Activated CD4-positive, alpha-beta T cell treated with anti-CD3 and anti-CD28 coated beads, Interleukin-2, amount 10 ng/mL, durations not matched to agents 24 days and 14 days (primary cell): ENCODE data around the gene MRPS35. TPM values are rescaled to one million over a fixed set of nuclear protein-coding genes. Genes with fewer than 3 reads are reported as not detected.

Experiments
- DNase-seq: peaks from one replicate; pipeline ENCODE4 v3.0.0; 2022
- H3K27ac Mint-ChIP-seq: one replicate; pipeline ENCODE4 v1.8.0; 2022; ENCODE audit warnings: mild to moderate bottlenecking, mixed read lengths
- H3K27me3 Mint-ChIP-seq: one replicate; pipeline ENCODE4 v1.8.0; 2022; ENCODE audit warnings: mixed read lengths
- H3K36me3 Mint-ChIP-seq: one replicate; pipeline ENCODE4 v1.8.0; 2022; ENCODE audit warnings: low read depth, mild to moderate bottlenecking, mixed read lengths
- H3K4me1 Mint-ChIP-seq: one replicate; pipeline ENCODE4 v1.8.0; 2021; ENCODE audit warnings: mixed read lengths
- H3K4me3 Mint-ChIP-seq: one replicate; pipeline ENCODE4 v1.8.0; 2022; ENCODE audit warnings: mild to moderate bottlenecking, moderate library complexity, mixed read lengths
- H3K9me3 Mint-ChIP-seq: one replicate; pipeline ENCODE4 v1.8.0; 2021; ENCODE audit warnings: mixed read lengths
- intact Hi-C: fragments of 100-400 bp; cut with micrococcal nuclease; formaldehyde crosslinking; loops from one replicate; pipeline ENCODE4 v1.15.1; 2023
- total RNA-seq: library from RNA; stranded (reverse); gene quantifications from 2 replicates; pipeline ENCODE4 v1.2.3, GENCODE V29; 2022

MRPS35 gene
- total RNA-seq, 1 donor from 2014 or later, result 58.1 TPM

DNA sequence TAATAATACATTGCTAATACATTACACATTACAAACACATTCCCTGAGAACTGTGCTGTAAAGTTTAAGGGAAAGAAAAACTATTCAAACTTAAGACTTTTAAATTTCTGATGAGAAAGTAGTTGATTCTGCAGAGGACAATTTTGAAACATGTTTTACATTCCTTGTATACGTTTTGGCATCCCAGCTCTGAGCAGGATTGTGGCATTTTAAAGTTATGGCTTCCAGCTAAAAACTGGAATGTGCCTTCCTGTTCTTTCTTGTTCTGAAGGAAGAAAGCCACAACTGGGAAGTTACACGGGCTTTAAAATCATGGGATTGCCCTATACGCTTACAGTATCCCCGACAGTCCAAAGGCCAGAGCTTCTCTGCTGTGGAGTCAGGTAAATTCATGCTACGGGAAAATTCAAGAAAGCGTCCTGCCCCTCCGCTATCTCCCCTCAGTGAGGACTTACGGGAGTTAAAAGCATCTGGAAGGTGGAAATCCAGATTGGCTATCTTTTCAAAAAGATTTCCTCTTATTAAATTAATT lies 58.6 kb downstream of the MRPS35 start:
- Mint-ChIP-seq H3K27ac (no peak overlapping the region), H3K27me3 (peaks cover 8% of the 10 kb centered on the region), H3K4me3 (no peak overlapping the region), H3K36me3 (no peaks in the 10 kb centered on the region), H3K9me3 (no peaks in the 10 kb centered on the region), H3K4me1 (peaks cover 6% of the 10 kb centered on the region)
- no peak for DNase-seq
- intact Hi-C loops, result no loop called here

DNA sequence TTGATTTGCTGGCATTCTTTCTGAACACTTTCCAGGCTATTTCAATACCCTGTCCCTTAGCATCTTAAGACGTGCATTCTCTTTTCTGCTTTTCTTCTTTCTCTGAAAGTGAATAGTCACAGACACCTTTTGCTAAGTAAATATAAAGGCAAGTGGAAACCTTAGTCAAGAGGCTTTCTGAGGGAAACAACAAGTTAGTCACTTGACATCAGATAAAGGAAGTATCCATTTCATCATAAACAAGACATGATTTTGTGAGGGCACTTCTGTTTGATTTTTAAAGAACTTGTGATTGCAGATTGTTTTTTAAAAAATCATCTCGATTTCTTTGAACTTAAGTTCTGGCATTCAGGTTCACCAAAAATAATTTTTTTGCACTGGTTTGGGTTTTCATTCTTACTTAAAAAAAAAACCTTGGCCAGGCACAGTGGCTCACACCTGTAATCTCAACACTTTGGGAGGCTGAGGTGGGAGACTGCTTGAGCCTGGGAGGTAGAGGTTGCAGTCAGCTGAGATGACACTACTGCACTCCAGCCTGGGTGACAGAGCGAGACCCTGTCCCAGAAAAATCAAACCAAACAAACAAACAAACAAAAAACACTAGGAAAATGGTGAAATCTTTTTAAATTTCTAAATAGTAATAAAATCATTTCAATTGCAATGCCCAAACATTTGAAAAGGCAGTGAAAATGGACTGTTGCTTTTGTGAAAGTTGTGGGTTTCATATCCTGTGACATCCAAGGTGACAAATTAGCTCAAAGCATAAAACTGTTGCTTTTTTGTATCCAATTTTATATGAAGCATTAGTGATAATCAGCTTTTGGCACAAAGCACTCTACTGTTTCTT lies 61.1 kb downstream of the MRPS35 start:
- no peak for DNase-seq
- Mint-ChIP-seq H3K36me3 (no peaks in the 10 kb centered on the region), H3K4me1 (peaks cover 4% of the 10 kb centered on the region), H3K27me3 (peaks cover 8% of the 10 kb centered on the region), H3K9me3 (no peaks in the 10 kb centered on the region), H3K27ac (no peak overlapping the region), H3K4me3 (no peak overlapping the region)
- intact Hi-C loops, result no loop called here

DNA sequence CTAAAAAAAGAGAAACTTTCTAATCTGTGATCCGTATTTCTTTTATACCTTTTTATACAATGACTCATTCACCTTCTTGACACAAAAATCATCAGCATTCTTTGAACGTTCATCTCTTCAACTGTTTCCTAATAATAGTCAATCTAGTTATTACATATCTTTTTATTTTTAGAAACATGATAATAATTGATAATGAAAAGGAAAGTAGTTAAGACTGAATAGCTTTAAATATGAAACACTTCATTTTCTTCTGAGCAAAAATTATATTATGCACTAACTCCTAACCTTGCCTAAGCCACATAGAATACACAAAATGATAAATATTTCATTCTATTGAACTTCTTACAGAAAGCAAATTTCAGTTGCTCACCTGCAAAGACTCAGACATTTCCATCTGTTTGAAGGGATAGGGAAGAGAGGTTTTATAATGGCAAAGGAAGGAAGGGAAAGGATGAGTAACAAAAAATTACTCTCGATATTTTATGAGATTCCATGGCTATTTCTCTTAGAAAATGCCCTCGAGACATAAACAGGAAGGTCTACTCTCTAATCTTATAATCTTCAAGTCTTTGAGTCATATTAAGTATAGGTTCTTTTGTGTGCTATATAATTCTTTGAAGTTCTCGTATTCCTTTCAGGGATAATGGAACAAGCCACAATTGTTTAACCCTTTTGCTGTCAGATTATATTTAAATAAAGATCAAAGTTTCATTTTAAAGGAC lies 61.9 kb downstream of the MRPS35 start:
- H3K9me3 Mint-ChIP-seq, result no peaks in the 10 kb centered on the region
- intact Hi-C loops, result no loop called here

DNA sequence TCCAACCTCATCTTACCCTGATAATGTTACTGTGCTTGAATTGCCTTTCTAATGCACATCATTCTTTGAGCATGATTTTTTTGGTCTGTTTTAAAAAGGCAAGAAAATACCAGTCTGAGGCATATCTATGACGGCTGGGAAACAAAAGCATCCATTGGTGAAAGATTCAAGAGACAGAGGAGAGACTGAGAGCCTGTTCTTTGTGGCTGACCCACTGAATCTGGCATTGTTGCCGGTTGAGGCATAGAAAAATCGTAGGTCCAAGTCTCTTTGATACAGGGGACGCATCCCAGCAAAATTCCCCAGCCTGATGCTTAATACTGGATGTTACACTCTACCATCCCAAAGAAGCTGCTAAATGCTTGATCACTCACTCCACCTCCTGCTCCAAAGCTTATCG lies 66.5 kb downstream of the MRPS35 start:
- Mint-ChIP-seq H3K27me3 (peaks cover 23% of the 10 kb centered on the region), H3K9me3 (no peaks in the 10 kb centered on the region), H3K4me3 (no peak overlapping the region), H3K36me3 (peaks cover 9% of the 10 kb centered on the region), H3K4me1 (peaks cover 20% of the 10 kb centered on the region), H3K27ac (no peak overlapping the region)
- intact Hi-C loops, result loop anchor here (5.0 kb wide), 1 partner anchor 45 kb away; no protein-coding TSS in a partner anchor
- no peak for DNase-seq

More for the DNA sequence above, 61.9 kb downstream of the MRPS35 start:
- Mint-ChIP-seq H3K4me1 (peaks cover 4% of the 10 kb centered on the region), H3K27ac (no peak overlapping the region), H3K27me3 (peaks cover 14% of the 10 kb centered on the region), H3K4me3 (no peak overlapping the region), H3K36me3 (no peaks in the 10 kb centered on the region)
- DNase-seq, result no peak

DNA sequence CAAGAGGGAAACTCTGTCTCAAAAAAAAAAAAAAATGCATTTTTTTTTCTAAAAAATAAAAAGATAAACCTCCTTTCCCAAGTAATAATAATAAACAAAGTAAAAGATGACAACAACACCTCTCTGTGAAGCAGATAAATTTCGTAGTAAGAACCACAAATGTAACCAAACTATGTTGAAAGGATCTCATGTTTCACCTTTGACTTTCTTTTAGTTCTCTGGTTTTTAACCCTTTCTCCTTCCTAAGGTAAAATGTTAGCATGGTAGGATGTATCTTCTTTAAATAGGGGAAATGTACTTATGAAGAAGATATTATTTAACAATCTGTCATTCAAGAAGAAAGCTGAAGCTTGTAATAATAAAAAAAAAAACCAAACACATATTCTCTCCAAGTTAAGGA lies 67.6 kb downstream of the MRPS35 start:
- H3K9me3 Mint-ChIP-seq, result no peaks in the 10 kb centered on the region
- DNase-seq, result no peak
- H3K27ac Mint-ChIP-seq, result no peak overlapping the region
- H3K27me3 Mint-ChIP-seq, result peaks cover 23% of the 10 kb centered on the region
- intact Hi-C loops, result loop anchor here (2.0 to 5.0 kb wide), 2 partner anchors 13 to 46 kb away; no protein-coding TSS in a partner anchor
- H3K4me1 Mint-ChIP-seq, result peaks cover 25% of the 10 kb centered on the region
- peaks cover 16% of the 10 kb centered on the region for H3K36me3 Mint-ChIP-seq
- H3K4me3 Mint-ChIP-seq, result peak overlapping the region; percentile 43

DNA sequence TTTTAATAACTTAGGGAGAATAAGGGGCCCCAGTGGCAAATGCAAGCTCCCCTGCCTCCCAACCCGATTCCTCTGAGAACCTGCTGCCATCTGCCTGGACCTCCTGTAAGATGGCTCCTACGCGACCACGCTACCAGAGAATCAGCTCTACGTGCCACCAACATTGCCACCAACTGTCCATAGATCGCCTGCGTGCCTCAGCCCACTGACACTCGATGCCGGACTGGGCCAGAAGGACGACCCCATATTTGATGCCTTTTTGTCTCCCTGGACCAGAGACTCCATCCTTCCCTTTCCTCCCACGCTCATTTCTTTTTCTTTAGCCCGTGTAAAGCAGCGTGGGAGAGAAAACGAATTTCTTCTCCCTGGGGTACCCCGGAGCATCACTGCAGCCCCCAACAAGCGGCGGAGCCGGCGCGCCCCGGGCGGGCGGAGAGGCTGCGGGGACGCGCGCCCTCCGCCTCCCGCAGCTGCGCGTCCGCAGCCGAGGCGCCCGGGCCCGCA lies 68.8 kb downstream of the MRPS35 start:
- no peaks in the 10 kb centered on the region for H3K9me3 Mint-ChIP-seq
- no peak for DNase-seq
- H3K27ac Mint-ChIP-seq, result peak overlapping the region; percentile 61
- H3K27me3 Mint-ChIP-seq, result peaks cover 20% of the 10 kb centered on the region
- peaks cover 18% of the 10 kb centered on the region for H3K36me3 Mint-ChIP-seq
- intact Hi-C loops, result loop anchor here (2.0 to 5.0 kb wide), 2 partner anchors 15 to 47 kb away; no protein-coding TSS in a partner anchor
- H3K4me3 Mint-ChIP-seq, result peak overlapping the region; percentile 73
- peaks cover 25% of the 10 kb centered on the region for H3K4me1 Mint-ChIP-seq

DNA sequence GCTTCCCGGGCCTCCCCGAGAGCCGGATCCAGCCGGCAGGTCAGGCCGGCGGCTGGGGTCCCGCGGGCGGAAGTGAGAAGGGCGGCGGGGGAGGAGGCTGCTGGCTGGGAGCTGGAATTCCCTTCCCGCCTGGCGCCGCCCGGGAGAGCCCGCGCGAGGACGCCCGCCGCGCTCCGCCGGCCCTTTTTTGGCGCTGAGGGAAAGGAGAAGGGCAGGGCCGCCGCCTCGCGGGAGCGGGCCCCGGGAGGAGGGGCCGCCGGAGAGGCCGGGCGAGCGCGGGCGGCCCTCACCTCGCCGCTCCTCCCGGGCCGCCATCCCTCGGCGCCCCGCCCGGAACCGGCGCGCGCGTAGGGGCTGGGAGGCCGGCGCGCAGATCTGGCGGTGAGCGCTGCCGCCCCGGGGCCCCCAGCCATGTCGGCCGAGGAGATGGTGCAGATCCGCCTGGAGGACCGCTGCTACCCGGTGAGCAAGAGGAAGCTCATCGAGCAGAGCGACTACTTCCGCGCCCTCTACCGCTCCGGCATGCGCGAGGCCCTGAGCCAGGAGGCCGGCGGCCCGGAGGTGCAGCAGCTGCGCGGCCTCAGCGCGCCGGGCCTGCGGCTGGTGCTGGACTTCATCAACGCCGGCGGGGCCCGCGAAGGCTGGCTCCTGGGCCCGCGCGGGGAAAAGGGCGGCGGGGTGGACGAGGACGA lies 69.4 kb downstream of the MRPS35 start, which contains the start of the genes KLHL42 and MANSC4:
Gene KLHL42, plus strand, starts transcription at position 314 of the 692 bp plus-strand sequence. Its CDS starts 98 bp downstream, at position 412.
Gene MANSC4, minus strand, starts transcription at position 317 of the 692 bp plus-strand sequence. CDS start 8,960 bp downstream, outside the sequence.
- intact Hi-C loops, result loop anchor here (1.0 to 5.0 kb wide), 4 partner anchors 15 to 48 kb away; no protein-coding TSS in a partner anchor
- DNase-seq, result peak; percentile 91
- Mint-ChIP-seq H3K4me3 (peak within 1 kb of the TSS; percentile 84), H3K27me3 (peaks cover 20% of the 10 kb centered on the region), H3K9me3 (no peaks in the 10 kb centered on the region), H3K27ac (peak within 1 kb of the TSS; percentile 82), H3K4me1 (peaks cover 29% of the 10 kb centered on the region), H3K36me3 (peaks cover 23% of the 10 kb centered on the region)

DNA sequence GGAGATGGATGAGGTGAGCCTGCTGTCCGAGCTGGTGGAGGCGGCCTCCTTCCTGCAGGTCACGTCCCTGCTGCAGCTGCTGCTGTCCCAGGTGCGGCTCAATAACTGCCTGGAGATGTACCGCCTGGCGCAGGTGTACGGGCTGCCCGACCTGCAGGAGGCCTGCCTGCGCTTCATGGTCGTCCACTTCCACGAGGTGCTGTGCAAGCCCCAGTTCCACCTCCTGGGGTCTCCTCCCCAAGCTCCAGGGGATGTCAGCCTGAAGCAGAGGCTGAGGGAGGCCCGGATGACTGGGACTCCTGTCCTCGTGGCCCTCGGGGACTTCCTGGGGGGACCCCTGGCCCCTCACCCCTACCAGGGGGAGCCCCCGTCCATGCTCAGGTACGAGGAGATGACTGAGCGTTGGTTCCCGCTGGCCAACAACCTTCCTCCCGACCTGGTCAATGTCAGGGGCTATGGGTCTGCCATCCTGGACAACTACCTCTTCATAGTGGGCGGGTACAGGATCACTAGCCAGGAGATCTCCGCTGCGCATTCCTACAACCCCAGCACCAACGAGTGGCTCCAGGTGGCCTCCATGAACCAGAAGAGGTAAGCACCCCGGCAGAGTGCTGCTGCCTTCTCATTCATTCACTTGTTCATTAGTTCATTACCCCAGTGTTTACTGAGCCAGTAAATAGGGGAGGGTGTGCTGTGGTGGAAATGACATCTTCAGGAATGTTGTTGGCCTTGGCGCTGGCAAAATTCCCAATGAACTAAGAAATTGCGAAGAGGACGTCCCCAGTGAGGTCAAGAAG lies 70.2 kb downstream of the MRPS35 start:
- H3K9me3 Mint-ChIP-seq, result no peaks in the 10 kb centered on the region
- H3K4me1 Mint-ChIP-seq, result peaks cover 30% of the 10 kb centered on the region
- H3K36me3 Mint-ChIP-seq, result peaks cover 26% of the 10 kb centered on the region
- DNase-seq, result no peak
- peaks cover 20% of the 10 kb centered on the region for H3K27me3 Mint-ChIP-seq
- H3K27ac Mint-ChIP-seq, result peak overlapping the region; percentile 82
- intact Hi-C loops, result loop anchor here (1.0 to 2.0 kb wide), 2 partner anchors 22 to 41 kb away; no protein-coding TSS in a partner anchor
- H3K4me3 Mint-ChIP-seq, result peak overlapping the region; percentile 84

DNA sequence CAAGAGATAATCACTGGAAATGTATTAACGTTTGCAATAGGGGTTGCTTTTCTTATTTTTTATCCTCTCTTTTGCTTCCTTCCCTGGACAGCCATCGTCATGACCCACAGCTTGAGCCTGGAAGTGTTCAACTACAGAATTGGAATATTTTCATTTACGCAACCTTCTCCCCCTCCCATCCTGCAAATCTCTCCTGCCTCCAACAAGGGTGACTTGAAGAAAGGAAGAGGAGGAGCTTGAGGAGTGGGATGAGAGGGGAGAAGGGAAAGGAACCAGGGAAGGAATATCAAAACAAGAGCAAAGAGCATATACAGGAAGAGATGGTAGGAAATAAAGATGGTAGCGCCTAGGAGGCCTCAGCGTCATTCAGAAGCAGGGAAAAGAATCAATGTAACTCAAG lies 71.0 kb downstream of the MRPS35 start:
- intact Hi-C loops, result loop anchor here (2.0 kb wide), 1 partner anchor 21 kb away; no protein-coding TSS in a partner anchor
- H3K4me3 Mint-ChIP-seq, result peak overlapping the region; percentile 84
- peaks cover 20% of the 10 kb centered on the region for H3K27me3 Mint-ChIP-seq
- peaks cover 36% of the 10 kb centered on the region for H3K4me1 Mint-ChIP-seq
- no peak for DNase-seq
- peaks cover 26% of the 10 kb centered on the region for H3K36me3 Mint-ChIP-seq
- H3K27ac Mint-ChIP-seq, result no peak overlapping the region
- H3K9me3 Mint-ChIP-seq, result no peaks in the 10 kb centered on the region

DNA sequence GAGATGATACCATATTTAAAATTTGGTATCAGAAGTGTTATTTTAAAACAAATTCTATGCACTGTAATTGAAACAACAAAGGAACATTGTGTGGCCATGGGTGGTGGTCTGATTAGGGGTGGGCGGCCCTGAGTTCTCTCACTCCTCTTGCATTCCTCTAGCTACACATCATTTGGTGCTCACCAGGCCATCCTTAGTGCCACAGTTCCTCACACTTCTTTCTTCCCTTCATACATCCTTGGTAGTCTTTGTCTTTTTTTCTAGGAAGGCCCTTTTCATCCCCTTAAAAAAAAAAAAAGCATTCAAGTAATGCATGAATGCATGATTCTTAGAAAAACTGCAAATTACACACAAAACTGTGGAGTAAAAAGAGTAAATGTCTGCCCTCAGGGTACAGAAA lies 71.8 kb downstream of the MRPS35 start:
- H3K27me3 Mint-ChIP-seq, result peaks cover 15% of the 10 kb centered on the region
- H3K27ac Mint-ChIP-seq, result no peak overlapping the region
- DNase-seq, result no peak
- peaks cover 36% of the 10 kb centered on the region for H3K4me1 Mint-ChIP-seq
- peak overlapping the region; percentile 84 for H3K4me3 Mint-ChIP-seq
- intact Hi-C loops, result no loop called here
- peaks cover 26% of the 10 kb centered on the region for H3K36me3 Mint-ChIP-seq
- H3K9me3 Mint-ChIP-seq, result no peaks in the 10 kb centered on the region

DNA sequence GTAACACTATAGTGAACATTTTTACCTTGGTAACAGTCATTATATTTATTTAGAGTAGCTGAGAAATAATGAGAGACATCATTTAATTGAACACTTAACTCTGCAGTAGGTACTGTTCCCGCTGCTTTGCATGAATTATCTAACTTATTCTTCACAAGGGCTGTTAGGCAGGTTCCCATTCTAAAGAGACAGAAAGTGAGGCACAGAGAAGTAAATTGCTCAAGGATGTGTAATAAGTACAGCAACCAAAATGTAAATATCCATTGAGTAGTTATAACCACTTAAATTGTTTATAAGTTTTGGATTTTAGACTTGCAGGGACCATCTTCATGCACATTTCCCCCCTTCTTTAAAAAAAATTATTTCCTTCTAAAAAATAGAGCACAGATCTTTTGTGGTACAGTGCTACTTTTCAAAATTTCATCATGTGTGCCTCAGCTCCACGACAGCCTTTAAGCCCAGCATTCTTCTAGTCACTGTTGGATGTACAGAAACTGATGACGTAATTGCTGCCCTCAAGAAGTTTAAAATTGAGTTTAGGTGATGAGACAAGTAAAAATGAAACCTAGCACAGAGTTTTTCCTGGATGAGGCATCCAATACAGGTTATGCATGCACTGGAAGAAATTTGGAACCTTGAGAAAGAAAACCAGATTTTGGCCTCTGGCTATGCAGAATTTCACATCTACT lies 75.4 kb downstream of the MRPS35 start:
- H3K27me3 Mint-ChIP-seq, result no peaks in the 10 kb centered on the region
- H3K4me1 Mint-ChIP-seq, result peaks cover 29% of the 10 kb centered on the region
- intact Hi-C loops, result no loop called here
- no peak overlapping the region for H3K4me3 Mint-ChIP-seq
- H3K9me3 Mint-ChIP-seq, result no peaks in the 10 kb centered on the region
- peak overlapping the region; percentile 53 for H3K27ac Mint-ChIP-seq
- H3K36me3 Mint-ChIP-seq, result peaks cover 35% of the 10 kb centered on the region
- no peak for DNase-seq

DNA sequence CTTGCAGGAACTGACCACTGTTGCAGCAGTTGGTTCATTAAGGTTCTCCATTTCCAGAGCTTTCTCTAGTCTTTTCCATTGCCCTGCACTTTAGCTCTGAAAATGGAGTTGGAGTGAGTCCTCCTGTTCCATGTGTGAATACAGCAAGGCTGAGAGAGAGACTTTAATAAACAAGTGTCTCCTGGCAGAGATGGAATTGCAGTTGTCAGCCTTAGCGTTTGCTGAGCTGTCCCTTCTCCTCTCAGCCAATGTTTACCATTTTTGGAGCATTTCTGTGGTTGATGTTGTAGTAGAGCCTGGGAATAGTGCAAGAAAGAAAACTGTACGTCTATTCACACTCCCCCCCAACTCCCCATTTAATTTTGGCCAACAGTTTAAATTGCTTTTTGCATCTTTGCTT lies 76.9 kb downstream of the MRPS35 start:
- Mint-ChIP-seq H3K9me3 (no peaks in the 10 kb centered on the region), H3K4me1 (peaks cover 14% of the 10 kb centered on the region)
- intact Hi-C loops, result no loop called here

More for the DNA sequence above, 76.9 kb downstream of the MRPS35 start:
- Mint-ChIP-seq H3K4me3 (no peak overlapping the region), H3K36me3 (peaks cover 35% of the 10 kb centered on the region), H3K27ac (no peak overlapping the region), H3K27me3 (no peaks in the 10 kb centered on the region)
- no peak for DNase-seq
